Keratinocyte (primary cell): Measurements from ENCODE around the gene RASGEF1C.
A peak's percentile ranks its signal among the peaks of the same experiment; 100 is the strongest.

Experiments
- CTCF ChIP-seq, 3 experiments: IDR thresholded peaks in 1 of 3; conservative IDR thresholded peaks in 1 of 3; optimal IDR thresholded peaks in 1 of 3; 2 replicates in 2 of 3; 3 replicates in 1 of 3; pipeline versions ENCODE3 to v1.5.1; 2011; ENCODE audit warnings: low read length in 3 of 3, mild to moderate bottlenecking in 3 of 3, moderate library complexity in 2 of 3, control low read depth in 1 of 3, inconsistent platforms in 1 of 3; ENCODE audit not compliant: insufficient read depth in 2 of 3; ENCODE audit errors: extremely low read depth in 1 of 3
- EZH2 ChIP-seq: IDR thresholded peaks from one replicate; pipeline ENCODE4 v1.6.1; 2012; ENCODE audit warnings: inconsistent platforms, mild to moderate bottlenecking, low read length, moderate library complexity

- peak; percentile 41 to 78 (median 69) for TF ChIP-seq CTCF (optimal IDR thresholded peaks at IDR 0.05 in 1 of 3, IDR thresholded peaks at IDR 0.05 in 1 of 3, conservative IDR thresholded peaks at IDR 0.05 in 1 of 3; ENCODE audit: extremely low read depth in 1 of 3, insufficient read depth in 2 of 3, low read length in 3 of 3)
- no peak for TF ChIP-seq EZH2
Measured at GRCh38 chr5:180117000-180117725, 91.8 kb downstream of the RASGEF1C start.
